Measurements from ENCODE around the gene NPPB. TPM values are rescaled to one million over a fixed set of nuclear protein-coding genes. Genes with fewer than 3 reads are reported as not detected.

Gene NPPB
- total RNA-seq, 1 donor from 2014 or later: not detected

DNA sequence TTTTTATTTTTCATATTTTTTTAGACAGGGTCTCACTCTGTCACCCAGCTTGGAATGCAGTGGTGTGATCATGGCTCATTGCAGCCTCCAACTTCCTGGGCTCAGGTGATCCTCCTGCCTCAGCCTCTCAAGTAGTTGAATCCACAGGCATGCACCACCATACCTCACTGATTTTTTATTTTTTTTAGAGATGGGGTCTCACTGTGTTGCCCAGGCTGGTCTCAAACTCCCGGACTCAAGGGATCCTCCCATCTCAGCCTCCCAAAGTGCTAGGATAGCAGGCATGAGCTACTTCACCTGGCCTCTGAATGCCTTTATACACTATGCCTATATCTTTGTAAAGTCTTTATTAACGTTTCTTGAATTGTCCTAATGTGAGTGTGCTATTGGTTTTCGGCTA is 10.4 kb upstream of the NPPB start:
- H3K4me3 Mint-ChIP-seq: no peak overlapping the region
- H3K27me3 Mint-ChIP-seq (ENCODE audit: low read depth): peaks cover 59% of the 10 kb centered on the region
- no peak for TF ChIP-seq CTCF (conservative IDR thresholded peaks at IDR 0.05)
- no peaks in the 10 kb centered on the region for H3K36me3 Mint-ChIP-seq (ENCODE audit: low read depth)
- H3K9me3 Mint-ChIP-seq: no peaks in the 10 kb centered on the region
- DNase-seq (ENCODE audit: low read depth, low spot score): no peak
- H3K4me1 Mint-ChIP-seq: no peaks in the 10 kb centered on the region
- H3K27ac Mint-ChIP-seq (ENCODE audit: unreplicated experiment): no peak overlapping the region

DNA sequence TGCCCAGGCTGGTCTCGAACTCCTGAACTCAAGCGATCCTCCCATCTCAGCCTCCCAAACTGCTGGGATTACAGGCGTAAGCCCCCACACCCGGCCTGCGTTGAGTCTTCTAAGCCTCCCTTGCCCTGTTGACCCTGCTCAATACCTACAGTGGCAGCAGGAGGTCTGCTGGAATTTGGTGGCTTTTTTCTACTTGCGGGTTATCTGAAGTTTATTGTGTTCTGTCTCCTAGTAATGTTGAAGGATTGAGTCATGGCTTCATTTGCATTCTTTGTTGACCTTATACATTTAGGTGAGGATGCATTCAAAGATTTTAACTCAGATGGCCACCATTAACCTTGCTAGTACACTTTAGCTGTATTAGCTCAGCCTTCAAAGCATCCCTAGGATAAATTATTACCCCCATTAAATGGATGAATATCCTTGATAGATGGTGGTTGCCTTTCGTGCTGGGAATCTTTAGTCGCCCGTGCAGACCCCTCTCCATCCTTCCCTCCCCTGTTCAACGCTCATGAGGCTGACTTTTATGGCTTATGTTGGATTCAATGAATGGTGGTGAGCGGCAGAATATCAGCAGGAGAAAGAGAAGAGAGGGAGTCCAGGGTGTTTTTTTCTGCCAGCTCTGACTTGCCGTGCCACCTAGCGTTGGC is 9.7 kb upstream of the NPPB start:
- Mint-ChIP-seq H3K9me3 (no peaks in the 10 kb centered on the region), H3K4me3 (no peak overlapping the region), H3K36me3 (ENCODE audit: low read depth) (no peaks in the 10 kb centered on the region), H3K4me1 (no peaks in the 10 kb centered on the region), H3K27ac (ENCODE audit: unreplicated experiment) (no peak overlapping the region), H3K27me3 (ENCODE audit: low read depth) (peaks cover 62% of the 10 kb centered on the region)
- no peak for DNase-seq (ENCODE audit: low read depth, low spot score)
- no peak for TF ChIP-seq CTCF (conservative IDR thresholded peaks at IDR 0.05)

DNA sequence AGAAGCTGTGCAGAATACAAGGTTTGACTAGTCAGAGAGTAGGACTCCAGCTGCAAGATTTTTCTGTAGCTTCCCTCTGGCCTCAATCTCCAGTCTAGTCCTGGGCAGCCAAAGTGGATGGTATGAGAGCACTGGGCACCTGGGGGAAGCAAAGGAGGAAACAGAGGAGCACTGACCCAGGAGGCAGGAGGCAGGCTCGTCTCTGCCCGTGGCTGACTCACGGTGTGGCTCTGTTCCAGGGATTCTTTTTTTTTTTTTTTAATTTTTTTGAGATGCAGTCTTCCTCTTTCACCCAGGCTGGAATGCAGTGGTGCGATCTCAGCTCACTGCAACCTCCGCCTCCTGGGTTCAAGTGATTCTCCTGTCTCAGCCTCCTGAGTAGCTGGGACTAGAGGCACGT is 4.1 kb upstream of the NPPB start:
- TF ChIP-seq CTCF (conservative IDR thresholded peaks at IDR 0.05): no peak
- Mint-ChIP-seq H3K27me3 (ENCODE audit: low read depth) (peaks cover 82% of the 10 kb centered on the region), H3K27ac (ENCODE audit: unreplicated experiment) (no peak overlapping the region), H3K4me1 (no peaks in the 10 kb centered on the region), H3K4me3 (no peak overlapping the region), H3K36me3 (ENCODE audit: low read depth) (no peaks in the 10 kb centered on the region), H3K9me3 (no peaks in the 10 kb centered on the region)
- DNase-seq (ENCODE audit: low read depth, low spot score): no peak

DNA sequence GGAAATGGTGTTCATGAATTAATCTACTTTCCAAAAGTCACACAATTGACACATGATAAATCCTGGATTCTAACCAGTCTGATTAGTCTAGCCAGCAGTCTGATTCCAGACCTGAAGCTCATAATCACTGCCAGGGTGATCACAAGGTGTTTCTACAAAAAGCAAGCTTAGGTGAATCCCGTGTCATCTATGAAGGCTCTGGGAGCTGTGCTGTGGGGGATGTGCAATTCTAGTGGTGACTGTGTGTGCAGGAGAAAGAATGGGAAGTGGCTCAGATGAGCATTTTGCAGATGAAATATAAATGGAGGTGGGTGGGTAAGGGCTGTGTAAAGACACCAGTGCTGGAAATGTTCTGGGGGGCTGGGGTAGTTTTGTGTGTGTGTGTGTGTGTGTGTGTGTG is 1.8 kb upstream of the NPPB start:
- no peaks in the 10 kb centered on the region for H3K36me3 Mint-ChIP-seq (ENCODE audit: low read depth)

DNA sequence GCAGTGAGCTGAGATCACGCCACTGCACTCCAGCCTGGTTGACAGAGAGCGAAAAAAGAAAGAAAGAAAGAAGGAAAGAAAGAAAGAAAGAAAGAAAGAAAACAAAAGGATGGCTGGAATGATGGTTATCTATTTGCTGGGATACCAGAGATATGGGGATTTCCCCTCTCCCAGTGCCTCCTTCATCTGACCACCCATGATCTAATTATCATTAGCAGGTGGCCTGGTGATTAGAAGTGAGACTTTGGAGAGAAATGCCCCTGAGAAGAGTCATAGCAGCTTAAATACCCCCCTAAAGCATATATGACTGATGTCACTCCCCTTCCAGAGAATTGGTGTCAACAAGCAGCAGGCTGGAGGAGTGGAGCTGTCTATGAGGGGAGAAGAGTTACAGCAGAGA is 1.3 kb upstream of the NPPB start:
- DNase-seq (ENCODE audit: low read depth, low spot score): no peak
- H3K4me1 Mint-ChIP-seq: no peaks in the 10 kb centered on the region
- no peak overlapping the region for H3K27ac Mint-ChIP-seq (ENCODE audit: unreplicated experiment)
- no peak overlapping the region for H3K4me3 Mint-ChIP-seq
- H3K27me3 Mint-ChIP-seq (ENCODE audit: low read depth): peaks cover 86% of the 10 kb centered on the region
- no peak for TF ChIP-seq CTCF (conservative IDR thresholded peaks at IDR 0.05)
- H3K36me3 Mint-ChIP-seq (ENCODE audit: low read depth): no peaks in the 10 kb centered on the region
- no peaks in the 10 kb centered on the region for H3K9me3 Mint-ChIP-seq

More for the DNA sequence above, 1.8 kb upstream of the NPPB start:
- Mint-ChIP-seq H3K27ac (ENCODE audit: unreplicated experiment) (no peak overlapping the region), H3K9me3 (no peaks in the 10 kb centered on the region), H3K27me3 (ENCODE audit: low read depth) (peaks cover 89% of the 10 kb centered on the region), H3K4me3 (no peak overlapping the region), H3K4me1 (no peaks in the 10 kb centered on the region)
- TF ChIP-seq CTCF (conservative IDR thresholded peaks at IDR 0.05): no peak
- no peak for DNase-seq (ENCODE audit: low read depth, low spot score)

All from neural crest cell (in vitro differentiated cells).